ENCODE data around the gene DENND11. TPM values are rescaled to one million over a fixed set of nuclear protein-coding genes. Genes with fewer than 3 reads are reported as not detected.

DENND11 gene
- total RNA-seq (2014; rRNA removed; shearing (Covaris generic)) (3.8 and 4.9 TPM in 2 replicates), total RNA-seq (2022) (9.7 and 9.9 TPM in 2 replicates), Bru-seq, nascent RNA (percentile 46 among the genes with signal in this experiment), BruChase-seq, experiment 1, labeled RNA remaining after a 6-hour chase (percentile 66 among the genes with signal in this experiment), BruChase-seq, experiment 2, labeled RNA remaining after a 2-hour chase (percentile 55 among the genes with signal in this experiment)
- long read RNA-seq, full-length matches to known transcripts, result 9 of 23 reads
- long read RNA-seq, partial matches to known transcripts, result 3 of 23 reads
- long read RNA-seq, other reads (novel, unspliced or antisense), result 11 of 23 reads

GRCh38 chr7:141702047-141702567, at the start of gene DENND11:
TSS of gene DENND11 (minus strand) at chr7:141702166. CDS start at chr7:141702153, 13 bp downstream.
- Histone ChIP-seq H3K4me3 (ENCODE audit: low read depth, low read length, poor library complexity, severe bottlenecking) (peak within 1 kb of the TSS; percentile 76), H3K9me2 (ENCODE audit: insufficient read depth, low read length) (no peaks in the 10 kb centered on the region), H3K27ac (ENCODE audit: low read depth, low read length, poor library complexity, severe bottlenecking) (no peak within 1 kb of the TSS), H2AFZ (ENCODE audit: low read length) (peak within 1 kb of the TSS; percentile 75), H4K20me1 (ENCODE audit: insufficient read depth, low read length) (no peaks in the 10 kb centered on the region), H3K4me1 (ENCODE audit: insufficient read depth, low read length, poor library complexity, severe bottlenecking) (peaks cover 9% of the 10 kb centered on the region), H3K9me3 (ENCODE audit: low read length) (no peaks in the 10 kb centered on the region), H3K4me2 (ENCODE audit: low read length) (peak within 1 kb of the TSS; percentile 82), H3K36me3 (ENCODE audit: insufficient read depth, low read length) (no peaks in the 10 kb centered on the region), H3K79me2 (ENCODE audit: insufficient read depth, low read depth, low read length) (no peaks in the 10 kb centered on the region)
- DNase-seq (ENCODE audit: low spot score), result peak; percentile 27
- TF ChIP-seq EZH2phosphoT487 (IDR thresholded peaks at IDR 0.05; ENCODE audit: borderline replicate concordance, low read depth, low read length) (no peak), CTCF (conservative IDR thresholded peaks at IDR 0.05; ENCODE audit: low read length) (no peak)
- BruUV-seq (replicated peaks), result no TSS peak
- ChIA-PET CTCF (ENCODE audit: unreplicated experiment) (interaction anchor here (1.1 kb wide), 1 partner anchor 13 kb away, joined by 9 read pairs; no protein-coding TSS in a partner anchor), POLR2A (interaction anchor here (0.8 to 1.7 kb wide), 3 partner anchors 22 to 50 kb away, joined by 3 to 4 read pairs (median 3); no protein-coding TSS in a partner anchor)
- intact Hi-C loops (cut with micrococcal nuclease; ENCODE audit: unreplicated experiment), result loop anchor here (1.0 kb wide), 1 partner anchor 36 kb away; the partner anchor contains the start of gene SSBP1

GRCh38 chr7:141748396-141748795, 46.4 kb upstream of the DENND11 start:
- H3K4me1 ChIP-seq (ENCODE audit: insufficient read depth, low read length, poor library complexity, severe bottlenecking), result no peaks in the 10 kb centered on the region
- intact Hi-C loops (cut with micrococcal nuclease; ENCODE audit: unreplicated experiment), result no loop called here
- no peaks in the 10 kb centered on the region for H4K20me1 ChIP-seq (ENCODE audit: insufficient read depth, low read length)
- no peaks in the 10 kb centered on the region for H3K9me2 ChIP-seq (ENCODE audit: insufficient read depth, low read length)
- peaks cover 12% of the 10 kb centered on the region; the same call in 1 of the 2 replicates for H3K79me2 ChIP-seq (ENCODE audit: insufficient read depth, low read depth, low read length)
- H3K36me3 ChIP-seq (ENCODE audit: insufficient read depth, low read length), result peaks cover 100% of the 10 kb centered on the region
- no peak overlapping the region for H3K4me2 ChIP-seq (ENCODE audit: low read length)
- no peak overlapping the region for H3K4me3 ChIP-seq (ENCODE audit: low read depth, low read length, poor library complexity, severe bottlenecking)
- DNase-seq (ENCODE audit: low spot score), result no peak
- H3K27ac ChIP-seq (ENCODE audit: low read depth, low read length, poor library complexity, severe bottlenecking), result no peak overlapping the region
- no peak overlapping the region for H2AFZ ChIP-seq (ENCODE audit: low read length)
- ChIA-PET CTCF (ENCODE audit: unreplicated experiment) (no interaction called here), POLR2A (interaction anchor here (0.6 to 0.7 kb wide), 2 partner anchors 15 to 58 kb away, joined by 3 read pairs; no protein-coding TSS in a partner anchor)
- BruUV-seq (replicated peaks), result no TSS peak
- TF ChIP-seq EZH2phosphoT487 (IDR thresholded peaks at IDR 0.05; ENCODE audit: borderline replicate concordance, low read depth, low read length), result no peak
- no peak for TF ChIP-seq CTCF (conservative IDR thresholded peaks at IDR 0.05; ENCODE audit: low read length)
- H3K9me3 ChIP-seq (ENCODE audit: low read length), result peaks cover 40% of the 10 kb centered on the region
